Fibroblast of lung (primary cell): ENCODE data around the gene MCAT. TPM values are rescaled to one million over a fixed set of nuclear protein-coding genes. Genes with fewer than 3 reads are reported as not detected.

Experiments
- DNase-seq, 2 donors: peaks; one replicate each; pipeline versions ENCODE4 v3.0.0 to v3.0.0-alpha.2; 2010; ENCODE audit warnings: low read depth in 2 of 2
- H2AFZ ChIP-seq: 2 replicates; pipeline ENCODE4 v1.5.1; 2012; ENCODE audit warnings: low read length, control low read depth, inconsistent platforms
- H3K27ac ChIP-seq: 2 replicates; pipeline ENCODE4 v1.5.1; 2011; ENCODE audit warnings: low read length, control low read depth; ENCODE audit not compliant: insufficient read depth
- H3K27me3 ChIP-seq: 2 replicates; pipeline ENCODE4 v1.5.1; 2011; ENCODE audit warnings: mild to moderate bottlenecking, low read length; ENCODE audit not compliant: control insufficient read depth, insufficient read depth
- H3K36me3 ChIP-seq: 2 replicates; pipeline ENCODE4 v1.5.1; 2011; ENCODE audit warnings: low read length; ENCODE audit not compliant: control insufficient read depth, insufficient read depth
- H3K4me1 ChIP-seq: 2 replicates; pipeline ENCODE4 v1.5.1; 2011; ENCODE audit warnings: low read length; ENCODE audit not compliant: control insufficient read depth, insufficient read depth; ENCODE audit errors: extremely low read depth
- H3K4me2 ChIP-seq: 2 replicates; pipeline ENCODE4 v1.5.1; 2011; ENCODE audit warnings: low read length, control low read depth; ENCODE audit not compliant: insufficient read depth; ENCODE audit errors: extremely low read depth
- H3K4me3 ChIP-seq, 4 experiments: fragments of 200-600 bp in 1 of 4; sonication (generic) in 1 of 4; replicated peaks in 1 of 4; 2 replicates each; pipeline ENCODE4 v1.5.1; 2011 to 2016; ENCODE audit warnings: low read length in 4 of 4, low read depth in 3 of 4, mild to moderate bottlenecking in 3 of 4, control low read depth in 2 of 4, inconsistent platforms in 1 of 4, mixed read lengths in 1 of 4; ENCODE audit not compliant: insufficient read depth in 1 of 4; ENCODE audit errors: control extremely low read depth in 1 of 4
- H3K79me2 ChIP-seq: 2 replicates; pipeline ENCODE4 v1.5.1; 2012; ENCODE audit warnings: mild to moderate bottlenecking, low read length, inconsistent platforms; ENCODE audit not compliant: control insufficient read depth, insufficient read depth
- H3K9ac ChIP-seq: 2 replicates; pipeline ENCODE4 v1.5.1; 2011; ENCODE audit warnings: mild to moderate bottlenecking, low read length, control low read depth; ENCODE audit not compliant: insufficient read depth
- H3K9me3 ChIP-seq: 2 replicates; pipeline ENCODE4 v1.5.1; 2012; ENCODE audit warnings: low read depth, low read length; ENCODE audit not compliant: control insufficient read depth, insufficient read depth
- H4K20me1 ChIP-seq: 2 replicates; pipeline ENCODE4 v1.5.1; 2011; ENCODE audit warnings: low read length; ENCODE audit not compliant: control insufficient read depth, insufficient read depth; ENCODE audit errors: extremely low read depth
- CTCF ChIP-seq, 2 donors: IDR thresholded peaks in 1 of 2; conservative IDR thresholded peaks in 1 of 2; 1 replicate in 1 of 2; 2 replicates in 1 of 2; pipeline ENCODE4 v1.5.1; 2011 to 2012; ENCODE audit warnings: low read length in 2 of 2, control low read depth in 1 of 2, inconsistent platforms in 1 of 2, low read depth in 1 of 2, mild to moderate bottlenecking in 1 of 2
- EZH2 ChIP-seq: IDR thresholded peaks from 2 replicates; pipeline ENCODE4 v1.5.1; 2012; ENCODE audit warnings: low read length, control low read depth, mild to moderate bottlenecking; ENCODE audit errors: missing control alignments
- polyA plus RNA-seq, 2 donors: library from polyadenylated mRNA; depleted of rRNA in 1 of 2; stranded (reverse) in 1 of 2; unstranded in 1 of 2; fragments of >200 nt; gene quantifications; 2 replicates each; pipeline ENCODE4 v1.2.1, GENCODE V29; 2011 to 2012; ENCODE audit warnings: missing spikeins in 1 of 2
- total RNA-seq: library from RNA; depleted of rRNA; stranded (reverse); fragments of >200 nt; gene quantifications from 2 replicates; pipeline ENCODE4 v1.2.1, GENCODE V29; 2014

MCAT gene
- total and polyA plus RNA-seq, 2 donors (not counting 1 experiment from before 2014, with no cell fraction given), result 8.4 to 9.3 TPM

GRCh38 chr22:43170131-43170480 is 26.9 kb upstream of the MCAT start:
- Histone ChIP-seq H3K27me3 (no peaks in the 10 kb centered on the region), H3K36me3 (peaks cover 20% of the 10 kb centered on the region), H3K4me1 (no peaks in the 10 kb centered on the region), H3K9ac (no peak overlapping the region), H3K4me3 (no peak overlapping the region), H2AFZ (no peak overlapping the region), H3K79me2 (no peaks in the 10 kb centered on the region), H4K20me1 (no peaks in the 10 kb centered on the region), H3K4me2 (no peak overlapping the region), H3K9me3 (no peaks in the 10 kb centered on the region), H3K27ac (no peak overlapping the region)
- no peak for DNase-seq
- TF ChIP-seq EZH2 (no peak), CTCF (conservative IDR thresholded peaks at IDR 0.05 in 1 of 2, IDR thresholded peaks at IDR 0.05 in 1 of 2; ENCODE audit: low read depth in 1 of 2, low read length in 2 of 2) (no peak)

- no peaks in the 10 kb centered on the region for H4K20me1 ChIP-seq
These were observed 26.3 kb upstream of the MCAT start for GRCh38 chr22:43169310-43170130.

More at GRCh38 chr22:43169310-43170130, 26.3 kb upstream of the MCAT start:
- no peaks in the 10 kb centered on the region for H3K27me3 ChIP-seq
- no peak overlapping the region for H3K27ac ChIP-seq
- H3K36me3 ChIP-seq, result peaks cover 18% of the 10 kb centered on the region
- no peak overlapping the region for H3K4me2 ChIP-seq
- H3K79me2 ChIP-seq, result no peaks in the 10 kb centered on the region
- TF ChIP-seq CTCF (conservative IDR thresholded peaks at IDR 0.05 in 1 of 2, IDR thresholded peaks at IDR 0.05 in 1 of 2; ENCODE audit: low read depth in 1 of 2, low read length in 2 of 2) (no peak), EZH2 (no peak)
- no peak overlapping the region for H2AFZ ChIP-seq
- no peak overlapping the region for H3K4me3 ChIP-seq
- no peak overlapping the region for H3K9ac ChIP-seq
- DNase-seq, result no peak
- no peaks in the 10 kb centered on the region for H3K4me1 ChIP-seq
- H3K9me3 ChIP-seq, result no peaks in the 10 kb centered on the region
